ENCODE results near the gene SUSD4. TPM values are rescaled to one million over a fixed set of nuclear protein-coding genes. Genes with fewer than 3 reads are reported as not detected.

The SUSD4 gene
- total RNA-seq, 3 donors from 2014 or later (not counting 1 experiment from before 2014, with no cell fraction given): 0.60 to 1.1 TPM; not detected in 1

DNA sequence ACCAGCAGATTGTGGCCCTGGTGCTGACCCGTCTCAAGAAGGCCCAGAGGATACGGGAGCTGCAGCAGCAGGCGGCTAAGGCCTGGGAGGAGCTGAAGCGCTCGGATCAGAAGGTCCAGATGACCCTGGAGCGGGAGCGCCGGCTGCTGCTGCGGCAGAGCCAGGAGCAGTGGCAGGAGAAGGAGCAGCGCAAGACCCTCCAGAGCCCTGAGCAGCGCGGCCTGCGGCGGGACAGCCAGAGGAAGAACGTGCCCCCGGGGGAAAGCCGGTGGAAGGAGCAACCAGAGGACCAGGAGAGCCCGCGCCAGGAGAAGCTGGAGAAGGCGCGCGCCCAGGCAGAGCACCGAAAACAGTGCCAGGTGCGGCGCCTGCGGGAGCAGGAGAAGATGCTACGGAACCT lies 30.3 kb upstream of the SUSD4 start:
- ATAC-seq (no peak), DNase-seq (no peak)
- Histone ChIP-seq H3K9me3 (ENCODE audit: control insufficient read depth, insufficient read depth, low read length) (no peaks in the 10 kb centered on the region), H3K27ac (ENCODE audit: low read length) (no peak overlapping the region), H3K4me3 (ENCODE audit: low read length) (no peak overlapping the region), H3K36me3 (ENCODE audit: control insufficient read depth, insufficient read depth, low read length) (no peaks in the 10 kb centered on the region), H3K27me3 (ENCODE audit: control insufficient read depth, insufficient read depth, low read length) (peaks cover 6% of the 10 kb centered on the region), H3K4me1 (ENCODE audit: control insufficient read depth, insufficient read depth, low read length) (no peaks in the 10 kb centered on the region)
- Mint-ChIP-seq H3K27ac (no peak overlapping the region), H3K4me3 (no peak overlapping the region), H3K27me3 (ENCODE audit: low read depth in 2 of 2) (peaks cover 24 to 26% of the 10 kb centered on the region in 2 donors), H3K36me3 (no peaks in the 10 kb centered on the region), H3K4me1 (no peaks in the 10 kb centered on the region), H3K9me3 (no peaks in the 10 kb centered on the region)
- intact Hi-C loops (cut with micrococcal nuclease): no loop called here
- 92% methylated on average over 27 of the region's 27 CpGs for WGBS (ENCODE audit: insufficient coverage)
- TF ChIP-seq, protein P1, sequence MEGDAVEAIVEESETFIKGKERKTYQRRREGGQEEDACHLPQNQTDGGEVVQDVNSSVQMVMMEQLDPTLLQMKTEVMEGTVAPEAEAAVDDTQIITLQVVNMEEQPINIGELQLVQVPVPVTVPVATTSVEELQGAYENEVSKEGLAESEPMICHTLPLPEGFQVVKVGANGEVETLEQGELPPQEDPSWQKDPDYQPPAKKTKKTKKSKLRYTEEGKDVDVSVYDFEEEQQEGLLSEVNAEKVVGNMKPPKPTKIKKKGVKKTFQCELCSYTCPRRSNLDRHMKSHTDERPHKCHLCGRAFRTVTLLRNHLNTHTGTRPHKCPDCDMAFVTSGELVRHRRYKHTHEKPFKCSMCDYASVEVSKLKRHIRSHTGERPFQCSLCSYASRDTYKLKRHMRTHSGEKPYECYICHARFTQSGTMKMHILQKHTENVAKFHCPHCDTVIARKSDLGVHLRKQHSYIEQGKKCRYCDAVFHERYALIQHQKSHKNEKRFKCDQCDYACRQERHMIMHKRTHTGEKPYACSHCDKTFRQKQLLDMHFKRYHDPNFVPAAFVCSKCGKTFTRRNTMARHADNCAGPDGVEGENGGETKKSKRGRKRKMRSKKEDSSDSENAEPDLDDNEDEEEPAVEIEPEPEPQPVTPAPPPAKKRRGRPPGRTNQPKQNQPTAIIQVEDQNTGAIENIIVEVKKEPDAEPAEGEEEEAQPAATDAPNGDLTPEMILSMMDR (IDR thresholded peaks at IDR 0.05): no peak

DNA sequence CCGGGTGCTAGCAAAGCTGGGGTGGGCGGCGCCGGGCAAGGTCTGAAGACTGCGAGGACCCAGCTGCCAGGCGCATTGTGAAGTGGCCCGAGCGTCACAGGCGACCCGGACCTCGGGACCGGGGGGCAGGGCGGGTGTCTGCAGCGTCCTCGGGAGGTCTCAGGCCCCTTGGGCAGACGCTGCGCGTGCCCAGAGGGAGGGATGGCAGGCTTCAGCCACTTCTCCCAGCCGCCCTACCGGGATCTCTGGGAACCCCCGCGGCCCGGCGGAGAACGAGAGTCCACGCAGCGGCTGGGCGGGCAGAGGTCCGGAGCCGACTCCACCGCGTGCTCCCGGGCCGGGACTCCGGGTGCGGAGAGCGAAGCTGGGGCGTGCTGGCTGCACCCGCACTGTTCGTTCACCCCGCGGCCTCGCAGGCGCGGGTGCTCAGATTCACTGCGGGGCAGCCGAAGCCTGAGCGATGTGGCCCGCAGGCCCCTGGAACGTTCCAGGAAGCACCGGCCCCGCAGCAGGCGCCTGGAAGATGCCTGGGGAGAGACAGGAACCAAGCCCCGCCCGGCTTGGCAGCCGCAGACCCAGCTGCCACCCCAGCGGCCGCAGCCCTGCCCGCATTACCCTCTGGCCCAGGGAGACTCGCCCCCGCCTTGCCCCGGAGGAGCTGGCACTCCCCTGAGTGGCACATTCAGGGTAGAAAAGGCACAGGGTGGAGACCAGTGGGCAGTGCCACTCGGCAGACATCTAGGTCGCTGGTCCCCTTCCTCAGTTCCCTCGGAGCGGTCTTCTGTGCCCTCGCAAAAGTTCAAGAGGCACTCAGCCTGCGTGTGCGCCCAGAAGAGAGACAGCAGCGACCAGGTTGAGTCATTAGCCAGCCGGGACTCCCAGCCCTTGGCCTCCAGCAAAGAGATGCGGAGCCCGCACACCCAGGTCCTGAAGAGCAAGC lies 29.6 kb upstream of the SUSD4 start, which contains the start of gene CCDC185:
Gene CCDC185 (plus strand): TSS at position 141 of the 940 bp plus-strand sequence. CDS start 61 bp downstream, at position 202.
- no peaks in the 10 kb centered on the region for H3K9me3 Mint-ChIP-seq
- H3K9me3 ChIP-seq (ENCODE audit: control insufficient read depth, insufficient read depth, low read length): no peaks in the 10 kb centered on the region
- peaks cover 24 to 28% of the 10 kb centered on the region in 2 donors for H3K27me3 Mint-ChIP-seq (ENCODE audit: low read depth in 2 of 2)
- DNase-seq (no peak), ATAC-seq (no peak)
- no peak within 1 kb of the TSS for H3K4me3 ChIP-seq (ENCODE audit: low read length)
- TF ChIP-seq, protein P1 (IDR thresholded peaks at IDR 0.05): no peak
- no peaks in the 10 kb centered on the region for H3K36me3 Mint-ChIP-seq
- no peak within 1 kb of the TSS for H3K27ac Mint-ChIP-seq
- H3K4me1 Mint-ChIP-seq: no peaks in the 10 kb centered on the region
- H3K27ac ChIP-seq (ENCODE audit: low read length): no peak within 1 kb of the TSS
- WGBS (ENCODE audit: insufficient coverage): 17% methylated on average over 73 of the region's 73 CpGs
- no peaks in the 10 kb centered on the region for H3K36me3 ChIP-seq (ENCODE audit: control insufficient read depth, insufficient read depth, low read length)
- peaks cover 6% of the 10 kb centered on the region for H3K27me3 ChIP-seq (ENCODE audit: control insufficient read depth, insufficient read depth, low read length)
- no peak within 1 kb of the TSS for H3K4me3 Mint-ChIP-seq
- H3K4me1 ChIP-seq (ENCODE audit: control insufficient read depth, insufficient read depth, low read length): no peaks in the 10 kb centered on the region
- intact Hi-C loops (cut with micrococcal nuclease): no loop called here

DNA sequence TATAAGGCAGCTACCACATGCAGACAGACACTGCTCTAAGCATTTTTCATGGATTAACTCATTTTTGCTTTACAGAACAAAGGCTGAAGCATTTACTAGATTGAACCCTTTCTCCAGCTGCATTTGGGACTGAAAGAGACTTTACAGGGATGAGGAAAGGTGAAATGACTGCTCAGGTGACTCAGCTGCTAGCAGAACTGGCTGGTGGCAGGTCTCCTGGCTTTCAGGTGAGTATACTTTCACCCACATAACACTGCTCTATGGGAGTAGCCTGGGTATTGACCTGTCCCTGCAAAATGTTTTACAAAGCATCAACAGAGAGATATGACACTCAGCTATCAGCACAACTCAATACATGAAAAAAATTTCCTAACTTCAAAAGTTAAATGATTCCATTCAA lies 26.6 kb upstream of the SUSD4 start:
- Mint-ChIP-seq H3K27me3 (ENCODE audit: low read depth in 2 of 2) (peaks cover 28 to 34% of the 10 kb centered on the region in 2 donors), H3K9me3 (no peaks in the 10 kb centered on the region), H3K36me3 (no peaks in the 10 kb centered on the region), H3K4me3 (no peak overlapping the region), H3K27ac (no peak overlapping the region), H3K4me1 (no peaks in the 10 kb centered on the region)
- H3K27ac ChIP-seq (ENCODE audit: low read length): no peak overlapping the region
- intact Hi-C loops (cut with micrococcal nuclease): no loop called here
- TF ChIP-seq, protein P1 (IDR thresholded peaks at IDR 0.05): no peak
- H3K27me3 ChIP-seq (ENCODE audit: control insufficient read depth, insufficient read depth, low read length): peaks cover 6% of the 10 kb centered on the region
- H3K9me3 ChIP-seq (ENCODE audit: control insufficient read depth, insufficient read depth, low read length): no peaks in the 10 kb centered on the region
- no peaks in the 10 kb centered on the region for H3K36me3 ChIP-seq (ENCODE audit: control insufficient read depth, insufficient read depth, low read length)
- no peak overlapping the region for H3K4me3 ChIP-seq (ENCODE audit: low read length)
- ATAC-seq (no peak), DNase-seq (no peak)
- H3K4me1 ChIP-seq (ENCODE audit: control insufficient read depth, insufficient read depth, low read length): no peaks in the 10 kb centered on the region

All from natural killer cell (primary cell).